ENCODE data around the gene MIF4GD. TPM values are rescaled to one million over a fixed set of nuclear protein-coding genes. Genes with fewer than 3 reads are reported as not detected.

The MIF4GD gene
- total and polyA plus RNA-seq, 2 experiments from 2014 or later = 11.3 to 15.9 TPM

- no peak overlapping the region for H2AFZ ChIP-seq
- H3K27ac ChIP-seq (ENCODE audit: low read depth) = peak overlapping the region; percentile 65
- TF ChIP-seq ZNF331 (CRISPR knock-in tag; IDR thresholded peaks at IDR 0.05; ENCODE audit: low read depth) = no peak
- no peak for TF ChIP-seq POLR2AphosphoS5 (IDR thresholded peaks at IDR 0.05; ENCODE audit: low read depth)
- TF ChIP-seq CTCF (conservative IDR thresholded peaks at IDR 0.05; ENCODE audit: low read depth in 2 of 2) = no peak
- no peak for TF ChIP-seq CREB1 (CRISPR knock-in tag; IDR thresholded peaks at IDR 0.05; ENCODE audit: low read depth)
- no peak for TF ChIP-seq NANOG (IDR thresholded peaks at IDR 0.05; ENCODE audit: borderline replicate concordance)
- no peak for TF ChIP-seq STAT1 (IDR thresholded peaks at IDR 0.05; ENCODE audit: unreplicated experiment)
- TF ChIP-seq EZH2phosphoT487 (IDR thresholded peaks at IDR 0.05; ENCODE audit: unreplicated experiment) = no peak
- TF ChIP-seq JUNB (IDR thresholded peaks at IDR 0.05; ENCODE audit: unreplicated experiment) = no peak
- TF ChIP-seq EZH2 (IDR thresholded peaks at IDR 0.05; ENCODE audit: low read depth, unreplicated experiment) = no peak
- TF ChIP-seq ZNF114 (CRISPR knock-in tag; IDR thresholded peaks at IDR 0.05) = no peak
- TF ChIP-seq ETS1 (IDR thresholded peaks at IDR 0.05) = no peak
- TF ChIP-seq REST (IDR thresholded peaks at IDR 0.05; ENCODE audit: unreplicated experiment) = no peak
- no peak for TF ChIP-seq ZNF462 (CRISPR knock-in tag; IDR thresholded peaks at IDR 0.05)
- peaks cover 15% of the 10 kb centered on the region; the same call in 1 of the 2 replicates for H3F3A ChIP-seq (replicated peaks; ENCODE audit: low read depth)
- Mint-ChIP-seq H3K4me3 (no peak overlapping the region), H3K9me3 (no peaks in the 10 kb centered on the region), H3K27me3 (ENCODE audit: insufficient read depth, low read depth, poor library complexity) (peaks cover 12% of the 10 kb centered on the region), H3K36me3 (ENCODE audit: low read depth) (peaks cover 31% of the 10 kb centered on the region), H3K27ac (0 out of 2 replicates have a peak overlapping the region, but pooled peaks have one; percentile 20), H3K4me1 (peaks cover 13% of the 10 kb centered on the region)
- no peaks in the 10 kb centered on the region for H3K27me3 ChIP-seq (ENCODE audit: insufficient read depth)
- peaks cover 20% of the 10 kb centered on the region for H3K36me3 ChIP-seq (ENCODE audit: insufficient read depth)
- no peak overlapping the region for H3K4me3 ChIP-seq
- no peaks in the 10 kb centered on the region for H3K9me2 ChIP-seq (ENCODE audit: insufficient read depth)
- peaks cover 7% of the 10 kb centered on the region; the same call in 1 of the 2 replicates for H3K79me2 ChIP-seq (replicated peaks; ENCODE audit: insufficient read depth)
- DNase-seq (ENCODE audit: low spot score) = no peak
- peaks cover 3% of the 10 kb centered on the region; the same call in 1 of the 2 replicates for H4K20me1 ChIP-seq (replicated peaks; ENCODE audit: insufficient read depth)
- H3K4me1 ChIP-seq (ENCODE audit: insufficient read depth) = peaks cover 11% of the 10 kb centered on the region
- no peak overlapping the region for H3K4me2 ChIP-seq
- ATAC-seq = no peak
These were observed 47.7 kb upstream of the MIF4GD start for GRCh38 chr17:75318615-75319222.
